H1 (cell line): ENCODE data around the gene GRIK1. TPM values are rescaled to one million over a fixed set of nuclear protein-coding genes. Genes with fewer than 3 reads are reported as not detected.

ENCODE experiments used
- CREB1 ChIP-seq: IDR thresholded peaks from 2 replicates; pipeline ENCODE4 v1.6.1; 2012; ENCODE audit warnings: inconsistent platforms
- polyA plus RNA-seq, 7 experiments: library from polyadenylated mRNA; depleted of rRNA in 3 of 7; stranded (reverse) in 5 of 7; unstranded in 2 of 7; fragments of >200 nt in 5 of 7; fragments of 200-250 nt in 2 of 7; gene quantifications; 1 replicate in 5 of 7; 2 replicates in 1 of 7; 4 replicates in 1 of 7; pipeline versions ENCODE4 v1.2.1 to v1.2.3, GENCODE V29; 2011 to 2013; ENCODE audit warnings: missing spikeins in 2 of 7, mixed read lengths in 2 of 7
- total RNA-seq: library from RNA; stranded (reverse); fragmentation: NEBNext Ultra II Directional; extraction: Animal tissue kit (Norgen Biotek cat#: 25700); gene quantifications from 2 replicates; pipeline ENCODE4 v1.2.1, GENCODE V29; 2021

GRIK1 gene
- total and polyA plus RNA-seq, 2 of the 8 experiments (the other 6 are each of a cell fraction or from before 2014, with no cell fraction given), result 0.11 to 0.32 TPM

DNA sequence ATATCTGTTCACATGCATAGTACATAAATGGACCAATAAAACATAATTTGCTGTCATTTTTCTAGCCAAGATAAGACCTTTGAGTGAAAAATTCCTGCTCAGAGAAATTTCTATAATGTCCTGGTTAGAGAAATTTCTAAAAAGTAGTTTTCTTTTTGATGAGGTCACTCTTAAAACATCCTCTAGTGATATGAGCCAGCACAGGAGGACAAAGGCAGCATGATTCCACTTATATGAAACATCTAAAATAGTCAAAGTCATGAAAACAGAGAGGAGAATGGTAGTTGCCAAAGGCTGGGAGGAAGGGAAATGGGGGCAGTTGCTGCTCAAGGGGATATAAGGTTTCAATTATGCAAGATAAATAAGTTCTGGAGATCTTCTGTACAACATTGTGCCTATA is 401.7 kb downstream of the GRIK1 start (continued):
- no peak for TF ChIP-seq CREB1
